HepG2 (cell line): Measurements from ENCODE around the gene TBC1D1. TPM values are rescaled to one million over a fixed set of nuclear protein-coding genes. Genes with fewer than 3 reads are reported as not detected.

Experiments used
- ATAC-seq: fragments of 200-7000 bp; cut with Tn5 transposase; 3 replicates; pipeline ENCODE4 v1.9.1; 2020; ENCODE audit warnings: mild to moderate bottlenecking, moderate library complexity
- BruUV-seq: library from RNA; stranded (reverse); fragments of 400-500 nt; replicated peaks from 2 replicates; lab custom pipeline; 2021; lab: Mats Ljungman, UMichigan
- CTCF ChIA-PET: fragments of 300-600 bp; formaldehyde crosslinking; extraction: SDS; loops from one replicate; lab custom pipeline; 2021; ENCODE audit warnings: low total read pairs, inconsistent platforms, low intra/inter-chr PET ratio; lab: Yijun Ruan, JAX
- POLR2A ChIA-PET: fragments of 350-600 bp; sonication (Branson Sonifier 250); formaldehyde crosslinking; loops from one replicate; lab custom pipeline; 2020; ENCODE audit warnings: antibody characterized with exemption, inconsistent platforms; lab: Yijun Ruan, JAX
- DNase-seq: peaks from one replicate; pipeline ENCODE4 v3.0.0-alpha.2; 2015; ENCODE audit warnings: low spot score
- FAIRE-seq: peaks from 3 replicates; lab custom pipeline; 2011; peaks lifted over from hg19 to GRCh38; lab: Jason Lieb, UNC
- H2AFZ ChIP-seq: one replicate; pipeline ENCODE4 v1.6.1; 2011; ENCODE audit warnings: low read length, inconsistent platforms
- H3K27ac ChIP-seq: fragments of 300-600 bp; 3 replicates; pipeline ENCODE4 v1.8.0; 2011; ENCODE audit warnings: mixed run types, mild to moderate bottlenecking, mixed read lengths, low read length, inconsistent platforms; ENCODE audit not compliant: insufficient read depth; ENCODE audit errors: extremely low read length
- H3K27me3 ChIP-seq, 2 experiments: fragments of 200-600 bp in 1 of 2; 2 replicates in 1 of 2; 3 replicates in 1 of 2; pipeline versions ENCODE4 v1.6.0 to v1.8.0; 2011; ENCODE audit warnings: low read length in 2 of 2, mild to moderate bottlenecking in 2 of 2, moderate library complexity in 2 of 2, inconsistent platforms in 1 of 2; ENCODE audit not compliant: insufficient read depth in 2 of 2, control insufficient read depth in 1 of 2
- H3K36me3 ChIP-seq, 2 experiments: fragments of 200-600 bp in 1 of 2; replicated peaks in 1 of 2; 2 replicates in 1 of 2; 3 replicates in 1 of 2; pipeline versions ENCODE4 v1.5.1 to v1.8.0; 2011; ENCODE audit warnings: low read length in 2 of 2, inconsistent platforms in 1 of 2; ENCODE audit not compliant: insufficient read depth in 2 of 2, control insufficient read depth in 1 of 2
- H3K4me1 ChIP-seq: 2 replicates; pipeline ENCODE4 v1.5.1; 2012; ENCODE audit warnings: low read length, inconsistent platforms; ENCODE audit not compliant: insufficient read depth
- H3K4me2 ChIP-seq: 2 replicates; pipeline ENCODE4 v1.6.0; 2011; ENCODE audit warnings: low read depth, low read length, inconsistent platforms
- H3K4me3 ChIP-seq, 3 experiments: fragments of 200-600 bp in 1 of 3; sonication (generic), shearing (Covaris generic) in 1 of 3; replicated peaks in 1 of 3; 2 replicates each; pipeline ENCODE4 v1.5.1; 2011 to 2016; ENCODE audit warnings: low read length in 3 of 3, inconsistent platforms in 2 of 3, low read depth in 2 of 3, mild to moderate bottlenecking in 2 of 3, control low read depth in 1 of 3, mixed read lengths in 1 of 3; ENCODE audit not compliant: insufficient read depth in 1 of 3
- H3K79me2 ChIP-seq: one replicate; pipeline ENCODE4 v1.6.1; 2011; ENCODE audit warnings: low read length, inconsistent platforms; ENCODE audit not compliant: insufficient read depth
- H3K9ac ChIP-seq: 2 replicates; pipeline ENCODE4 v1.6.0; 2011; ENCODE audit warnings: mild to moderate bottlenecking, low read depth, low read length, inconsistent platforms; ENCODE audit not compliant: insufficient read depth
- H3K9me3 ChIP-seq: 2 replicates; pipeline ENCODE4 v1.5.1; 2012; ENCODE audit warnings: mild to moderate bottlenecking, low read length
- H4K20me1 ChIP-seq: 2 replicates; pipeline ENCODE4 v1.6.0; 2011; ENCODE audit warnings: inconsistent platforms, mild to moderate bottlenecking, low read length, moderate library complexity; ENCODE audit not compliant: insufficient read depth
- BCLAF1 ChIP-seq: fragments of 450-650 bp; IDR thresholded peaks from 2 replicates; pipeline ENCODE4 v1.6.1; 2017; ENCODE audit warnings: mild to moderate bottlenecking
- GATA4 ChIP-seq: sonication (generic); IDR thresholded peaks from 2 replicates; pipeline ENCODE4 v1.6.1; 2016; ENCODE audit warnings: antibody characterized with exemption, low read depth, borderline replicate concordance
- GATAD2A ChIP-seq: IDR thresholded peaks from 2 replicates; pipeline ENCODE4 v1.6.1; 2016
- KDM3A ChIP-seq: IDR thresholded peaks from 2 replicates; pipeline ENCODE4 v1.6.1; 2018; ENCODE audit warnings: low read depth, missing compliant biosample characterization
- MTA1 ChIP-seq: sonication (generic); formaldehyde crosslinking; IDR thresholded peaks from 2 replicates; pipeline ENCODE4 v1.4.0; 2020; ENCODE audit warnings: missing genetic modification reagents, mild to moderate bottlenecking, borderline replicate concordance
- NR2F1 ChIP-seq, 2 experiments: fragments of 450-650 bp in 1 of 2; formaldehyde crosslinking in 1 of 2; IDR thresholded peaks; 2 replicates each; pipeline versions ENCODE4 v1.5.0 to v1.6.1; 2016 to 2020; ENCODE audit warnings: mild to moderate bottlenecking in 1 of 2, missing compliant biosample characterization in 1 of 2, missing genetic modification reagents in 1 of 2, moderate library complexity in 1 of 2
- PCBP2 ChIP-seq: fragments of 200-400 bp; formaldehyde crosslinking; optimal IDR thresholded peaks from 2 replicates; pipeline ENCODE3; 2018; ENCODE audit warnings: low read length, low read depth; ENCODE audit not compliant: poor library complexity, severe bottlenecking
- SOX6 ChIP-seq, 2 experiments: fragments of 450-650 bp in 1 of 2; sonication (generic) in 1 of 2; formaldehyde crosslinking in 1 of 2; IDR thresholded peaks; 2 replicates each; pipeline versions ENCODE4 v1.4.0 to v1.6.1; 2017 to 2020; ENCODE audit warnings: antibody characterized with exemption in 1 of 2, mild to moderate bottlenecking in 1 of 2, missing genetic modification reagents in 1 of 2
- TOPORS ChIP-seq: sonication (generic); formaldehyde crosslinking; IDR thresholded peaks from 2 replicates; pipeline ENCODE4 v1.8.0; 2023; ENCODE audit warnings: mild to moderate bottlenecking, missing genetic modification reagents
- YEATS2 ChIP-seq: sonication (generic); formaldehyde crosslinking; IDR thresholded peaks from 2 replicates; pipeline ENCODE4 v1.4.0; 2020; ENCODE audit warnings: missing genetic modification reagents, borderline replicate concordance
- ZFP62 ChIP-seq: sonication (generic); formaldehyde crosslinking; IDR thresholded peaks from 2 replicates; pipeline ENCODE4 v1.4.0; 2020; ENCODE audit warnings: missing genetic modification reagents
- ZNF33A ChIP-seq: sonication (generic); formaldehyde crosslinking; IDR thresholded peaks from 2 replicates; pipeline ENCODE4 v1.5.1; 2020; ENCODE audit warnings: missing genetic modification reagents, mild to moderate bottlenecking, moderate library complexity, borderline replicate concordance
- ZNF674 ChIP-seq: sonication (generic); formaldehyde crosslinking; IDR thresholded peaks from 2 replicates; pipeline ENCODE4 v1.5.0; 2020; ENCODE audit warnings: low read depth, mild to moderate bottlenecking, missing genetic modification reagents
- ZNF749 ChIP-seq: sonication (generic); formaldehyde crosslinking; IDR thresholded peaks from 2 replicates; pipeline ENCODE4 v1.8.0; 2022; ENCODE audit warnings: mild to moderate bottlenecking, missing genetic modification reagents, moderate library complexity, borderline replicate concordance
- ZSCAN31 ChIP-seq: sonication (generic); formaldehyde crosslinking; IDR thresholded peaks from 2 replicates; pipeline ENCODE4 v1.5.0; 2020; ENCODE audit warnings: low read depth, mild to moderate bottlenecking, missing genetic modification reagents
- WGBS: methylation state at CpG from one replicate; pipeline ENCODE4 v1.1.6; 2017; ENCODE audit warnings: low lambda C conversion rate; 5-methylcytosine and 5-hydroxymethylcytosine counted together
- in situ Hi-C: cut with HindIII; loops from 2 replicates; pipeline ENCODE4 v1.10.0; 2017; ENCODE audit warnings: low pct_unique_long_range_greater_than_20kb; ENCODE audit not compliant: extremely low pct_ligation_motif_present
- intact Hi-C: fragments of 100-400 bp; cut with micrococcal nuclease; formaldehyde crosslinking; loops from one replicate; pipeline ENCODE4 v1.10.0; 2022; ENCODE audit not compliant: unreplicated experiment
- polyA plus RNA-seq, 8 experiments: library from polyadenylated mRNA; depleted of rRNA in 3 of 8; stranded (reverse) in 7 of 8; unstranded in 1 of 8; fragments of >200 nt; fragmentation: Illumina TruSeq in 4 of 8; extraction: Trizol in 4 of 8; gene quantifications; 2 replicates each; pipeline versions ENCODE4 v1.2.1 to v1.2.3, GENCODE V29; 2011 to 2016; ENCODE audit warnings: low read depth in 4 of 8, missing spikeins in 1 of 8, mixed read lengths in 1 of 8; ENCODE audit not compliant: insufficient read depth in 1 of 8
- total RNA-seq, 5 experiments: library from RNA; depleted of rRNA; stranded (reverse); fragments of >200 nt; fragmentation: Illumina TruSeq; extraction: Trizol; gene quantifications; 2 replicates each; pipeline ENCODE4 v1.2.3, GENCODE V29; 2016; ENCODE audit warnings: low read depth in 1 of 5
- TF ChIP-seq, protein P1 (sequence below): sonication (generic); formaldehyde crosslinking; IDR thresholded peaks from 2 replicates; pipeline ENCODE4 v1.8.0; 2022; ENCODE audit warnings: missing genetic modification reagents, mild to moderate bottlenecking, inconsistent platforms, borderline replicate concordance
- TF ChIP-seq, protein P2 (sequence below): sonication (generic); formaldehyde crosslinking; IDR thresholded peaks from 2 replicates; pipeline ENCODE4 v1.8.0; 2022; ENCODE audit warnings: missing genetic modification reagents, mild to moderate bottlenecking, moderate library complexity, borderline replicate concordance

Gene TBC1D1
- total and polyA plus RNA-seq, 2 of the 13 experiments (the other 11 are each of a cell fraction or from before 2014, with no cell fraction given), result 37.3 to 62.8 TPM

- WGBS, result 69% methylated on average over 21 of the region's 21 CpGs
- in situ Hi-C loops, result no loop called here
- FAIRE-seq (no peak), ATAC-seq (no peak), DNase-seq (no peak)
- peaks cover 0 to 8% of the 10 kb centered on the region in 2 experiments; a peak in 1 of 5 replicates for H3K27me3 ChIP-seq
- intact Hi-C loops, result no loop called here
- H2AFZ ChIP-seq, result no peak overlapping the region
- H3K36me3 ChIP-seq, result no peaks in the 10 kb centered on the region
- H4K20me1 ChIP-seq, result no peaks in the 10 kb centered on the region
- H3K27ac ChIP-seq, result no peak overlapping the region
- peaks cover 7% of the 10 kb centered on the region; the same call in 1 of the 2 replicates for H3K4me1 ChIP-seq
- no peak overlapping the region for H3K9ac ChIP-seq
- H3K4me3 ChIP-seq, result no peak overlapping the region
- POLR2A ChIA-PET, result no interaction called here
- TF ChIP-seq YEATS2 (CRISPR knock-in tag) (no peak), MTA1 (CRISPR knock-in tag) (no peak), GATAD2A (CRISPR knock-in tag) (no peak), PCBP2 (no peak), NR2F1 (CRISPR knock-in tag; IDR thresholded peaks at IDR 0.05) (no peak), ZNF33A (CRISPR knock-in tag) (no peak), BCLAF1 (no peak), ZFP62 (CRISPR knock-in tag) (no peak), SOX6 (IDR thresholded peaks at IDR 0.05) (no peak), SOX6 (CRISPR knock-in tag; IDR thresholded peaks at IDR 0.05) (no peak), TOPORS (CRISPR knock-in tag) (no peak), ZSCAN31 (CRISPR knock-in tag) (no peak), KDM3A (CRISPR knock-in tag) (no peak), ZNF674 (no peak), GATA4 (no peak), ZNF749 (CRISPR knock-in tag) (no peak)
- TF ChIP-seq, protein P1, sequence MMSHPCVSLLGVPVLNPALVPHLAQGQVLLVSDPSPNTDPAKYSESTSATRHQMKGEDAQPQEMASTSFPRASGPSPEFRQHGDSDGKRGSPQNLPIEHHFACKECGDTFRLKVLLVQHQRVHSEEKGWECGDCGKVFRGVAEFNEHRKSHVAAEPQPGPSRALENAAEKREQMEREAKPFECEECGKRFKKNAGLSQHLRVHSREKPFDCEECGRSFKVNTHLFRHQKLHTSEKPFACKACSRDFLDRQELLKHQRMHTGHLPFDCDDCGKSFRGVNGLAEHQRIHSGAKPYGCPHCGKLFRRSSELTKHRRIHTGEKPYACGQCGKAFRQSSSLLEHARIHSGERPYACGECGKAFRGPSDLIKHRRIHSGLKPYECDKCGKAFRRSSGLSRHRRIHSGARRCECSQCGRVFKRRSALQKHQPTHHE (CRISPR knock-in tag), result no peak
- TF ChIP-seq, protein P2, sequence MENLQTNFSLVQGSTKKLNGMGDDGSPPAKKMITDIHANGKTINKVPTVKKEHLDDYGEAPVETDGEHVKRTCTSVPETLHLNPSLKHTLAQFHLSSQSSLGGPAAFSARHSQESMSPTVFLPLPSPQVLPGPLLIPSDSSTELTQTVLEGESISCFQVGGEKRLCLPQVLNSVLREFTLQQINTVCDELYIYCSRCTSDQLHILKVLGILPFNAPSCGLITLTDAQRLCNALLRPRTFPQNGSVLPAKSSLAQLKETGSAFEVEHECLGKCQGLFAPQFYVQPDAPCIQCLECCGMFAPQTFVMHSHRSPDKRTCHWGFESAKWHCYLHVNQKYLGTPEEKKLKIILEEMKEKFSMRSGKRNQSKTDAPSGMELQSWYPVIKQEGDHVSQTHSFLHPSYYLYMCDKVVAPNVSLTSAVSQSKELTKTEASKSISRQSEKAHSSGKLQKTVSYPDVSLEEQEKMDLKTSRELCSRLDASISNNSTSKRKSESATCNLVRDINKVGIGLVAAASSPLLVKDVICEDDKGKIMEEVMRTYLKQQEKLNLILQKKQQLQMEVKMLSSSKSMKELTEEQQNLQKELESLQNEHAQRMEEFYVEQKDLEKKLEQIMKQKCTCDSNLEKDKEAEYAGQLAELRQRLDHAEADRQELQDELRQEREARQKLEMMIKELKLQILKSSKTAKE, result no peak
- no TSS peak for BruUV-seq
- H3K4me2 ChIP-seq, result no peak overlapping the region
- CTCF ChIA-PET, result no interaction called here
- H3K9me3 ChIP-seq, result no peaks in the 10 kb centered on the region
- no peaks in the 10 kb centered on the region for H3K79me2 ChIP-seq
Measured at GRCh38 chr4:37908488-37909331, 17.8 kb downstream of the TBC1D1 start.
